GM19099 (cell line): ENCODE results near the gene SRSF3.

ENCODE experiments used
- POLR2A ChIP-seq: IDR thresholded peaks from 3 replicates; pipeline ENCODE4 v1.6.1; 2011; ENCODE audit warnings: low read depth; ENCODE audit not compliant: insufficient read length; ENCODE audit errors: extremely low read depth

The SRSF3 gene

DNA sequence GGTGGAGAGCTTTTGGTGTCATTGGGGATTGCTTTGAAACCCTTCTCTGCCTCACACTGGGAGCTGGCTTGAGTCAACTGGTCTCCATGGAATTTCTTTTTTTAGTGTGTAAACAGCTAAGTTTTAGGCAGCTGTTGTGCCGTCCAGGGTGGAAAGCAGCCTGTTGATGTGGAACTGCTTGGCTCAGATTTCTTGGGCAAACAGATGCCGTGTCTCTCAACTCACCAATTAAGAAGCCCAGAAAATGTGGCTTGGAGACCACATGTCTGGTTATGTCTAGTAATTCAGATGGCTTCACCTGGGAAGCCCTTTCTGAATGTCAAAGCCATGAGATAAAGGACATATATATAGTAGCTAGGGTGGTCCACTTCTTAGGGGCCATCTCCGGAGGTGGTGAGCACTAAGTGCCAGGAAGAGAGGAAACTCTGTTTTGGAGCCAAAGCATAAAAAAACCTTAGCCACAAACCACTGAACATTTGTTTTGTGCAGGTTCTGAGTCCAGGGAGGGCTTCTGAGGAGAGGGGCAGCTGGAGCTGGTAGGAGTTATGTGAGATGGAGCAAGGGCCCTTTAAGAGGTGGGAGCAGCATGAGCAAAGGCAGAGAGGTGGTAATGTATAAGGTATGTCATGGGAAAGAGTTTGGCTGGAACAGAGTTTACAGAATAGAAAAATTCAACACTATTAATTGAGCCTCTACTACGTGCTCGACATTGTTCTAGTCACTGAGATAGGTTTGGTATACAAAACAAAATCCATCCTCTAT is 31.2 kb downstream of the SRSF3 start:
- no peak for TF ChIP-seq POLR2A

DNA sequence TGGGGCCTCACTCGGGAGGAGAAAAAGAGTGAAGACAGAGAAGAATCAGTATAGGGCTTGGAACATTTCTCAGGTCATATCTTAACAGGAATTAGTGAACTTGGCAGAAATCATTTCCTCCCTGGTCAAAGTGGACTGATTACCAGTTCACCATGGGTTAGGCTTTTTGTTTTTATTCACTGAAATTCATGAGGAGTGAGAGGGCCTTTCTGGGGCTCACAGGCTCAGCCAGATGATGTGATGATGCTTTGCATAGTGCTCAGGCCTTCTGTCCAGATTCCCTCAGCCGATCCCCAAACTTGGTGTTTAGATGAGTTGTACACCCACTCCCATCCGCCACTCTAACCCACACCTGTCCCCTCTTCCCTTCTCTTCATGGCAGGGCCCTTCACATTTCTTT is 32.5 kb downstream of the SRSF3 start:
- no peak for TF ChIP-seq POLR2A

DNA sequence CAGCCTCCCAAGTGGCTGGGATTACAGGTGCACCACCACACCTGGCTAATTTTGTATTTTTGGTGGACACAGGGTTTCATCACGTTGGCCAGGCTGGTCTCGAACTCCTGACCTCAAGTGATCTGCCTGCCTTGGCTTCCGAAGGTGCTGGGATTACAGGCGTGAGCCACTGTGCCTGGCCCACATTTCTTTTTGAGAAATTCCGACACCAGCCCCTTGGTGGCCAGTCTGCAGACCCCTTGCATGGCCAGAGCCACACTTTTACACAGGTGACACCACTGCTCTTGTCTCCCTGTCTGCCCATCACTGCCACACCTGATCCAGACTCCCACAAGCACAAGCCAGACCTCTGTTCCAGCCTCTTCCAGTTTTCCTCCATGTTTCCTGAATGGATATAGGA is 33.0 kb downstream of the SRSF3 start:
- TF ChIP-seq POLR2A, result no peak

DNA sequence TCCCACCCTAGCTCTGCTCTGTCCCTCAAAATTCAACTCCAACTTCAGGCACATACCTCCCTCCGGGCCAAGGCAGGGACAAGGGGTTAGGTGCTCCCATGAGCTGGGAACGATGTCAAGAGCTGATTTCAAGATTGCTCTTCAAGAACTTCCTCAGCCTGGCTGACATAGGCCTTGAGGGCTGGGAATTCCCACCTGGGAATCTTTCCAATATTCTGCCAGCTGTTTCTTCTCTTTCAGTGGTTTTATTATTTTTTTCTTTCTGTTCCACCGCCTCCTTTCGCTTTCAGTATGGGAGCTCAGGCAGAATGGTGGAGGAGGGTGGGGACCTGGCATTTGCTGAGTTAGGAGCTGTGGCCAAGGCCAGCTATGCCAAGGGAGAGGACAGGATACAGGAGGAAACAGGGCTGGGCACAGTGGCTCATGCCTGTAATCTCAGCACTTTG is 33.7 kb downstream of the SRSF3 start:
- TF ChIP-seq POLR2A, result no peak

DNA sequence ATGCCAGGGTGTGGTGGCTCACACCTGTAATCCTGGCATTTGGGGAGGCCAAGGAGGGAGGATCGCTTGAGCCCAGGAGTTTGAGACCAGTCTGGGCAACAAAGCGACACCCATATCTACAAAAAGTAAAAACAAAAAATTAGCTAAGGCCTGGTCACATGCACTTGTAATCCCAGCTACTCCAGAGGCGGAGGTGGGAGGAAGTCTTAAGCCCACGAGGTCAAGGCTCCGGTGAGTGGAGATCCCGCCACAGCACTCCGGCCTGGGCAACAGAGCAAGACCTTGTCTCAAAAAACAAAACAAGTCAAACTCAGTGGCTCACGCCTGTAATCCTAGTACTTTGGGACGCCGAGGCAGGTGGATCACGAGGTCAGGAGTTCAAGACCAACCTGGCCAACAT is 35.6 kb downstream of the SRSF3 start:
- TF ChIP-seq POLR2A, result no peak

DNA sequence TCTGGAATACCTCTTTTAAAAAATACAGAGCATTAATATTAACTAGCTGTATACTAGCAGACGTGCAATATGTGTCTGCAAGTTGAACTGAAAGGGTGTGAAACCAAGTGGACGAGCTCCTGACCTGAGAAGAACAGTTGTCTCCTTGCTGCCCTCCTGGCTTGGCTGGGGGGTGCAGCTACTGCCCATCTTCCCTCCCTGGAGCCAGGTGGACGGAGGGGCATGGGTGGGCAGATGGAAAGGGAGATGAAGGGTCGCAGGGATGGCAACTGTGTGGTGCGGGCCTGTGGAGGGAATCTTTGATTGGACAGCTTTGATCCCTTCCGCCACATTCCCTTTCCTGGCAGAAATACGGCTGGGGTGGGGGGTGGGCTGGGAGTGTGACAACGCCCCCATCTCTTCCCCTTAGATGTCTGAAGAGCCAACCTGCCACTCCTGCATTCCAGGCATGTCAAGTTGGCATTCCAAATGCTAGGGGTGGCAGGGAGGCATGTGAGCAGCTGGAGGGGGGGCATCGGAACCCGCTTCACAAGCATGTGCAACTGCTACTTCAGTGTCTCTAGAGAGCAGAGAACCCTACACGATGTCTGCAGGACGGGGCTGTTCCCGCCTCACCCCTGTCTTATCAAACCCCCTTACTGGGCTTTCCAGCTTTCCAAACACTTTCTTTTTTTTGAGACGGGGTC is 37.3 kb downstream of the SRSF3 start:
- no peak for TF ChIP-seq POLR2A

DNA sequence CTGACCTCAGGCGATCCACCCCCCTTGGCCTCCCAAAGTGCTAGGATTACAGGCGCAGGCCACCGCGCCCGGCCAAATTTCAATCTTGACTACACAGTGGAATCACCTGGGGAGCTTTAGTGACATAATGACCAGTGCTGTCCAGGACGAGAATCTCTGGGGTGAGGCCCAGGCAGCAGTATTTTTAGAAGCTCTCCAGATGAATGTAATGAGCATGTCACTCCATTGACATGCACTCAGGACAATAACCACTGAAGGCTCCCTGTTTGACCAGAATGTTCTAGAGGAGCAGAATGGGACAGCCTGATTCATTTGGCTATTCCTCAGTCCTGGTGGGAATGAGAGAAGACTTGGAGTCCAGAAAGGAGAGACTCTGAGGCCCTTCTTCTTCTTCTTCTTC is 39.2 kb downstream of the SRSF3 start:
- no peak for TF ChIP-seq POLR2A

DNA sequence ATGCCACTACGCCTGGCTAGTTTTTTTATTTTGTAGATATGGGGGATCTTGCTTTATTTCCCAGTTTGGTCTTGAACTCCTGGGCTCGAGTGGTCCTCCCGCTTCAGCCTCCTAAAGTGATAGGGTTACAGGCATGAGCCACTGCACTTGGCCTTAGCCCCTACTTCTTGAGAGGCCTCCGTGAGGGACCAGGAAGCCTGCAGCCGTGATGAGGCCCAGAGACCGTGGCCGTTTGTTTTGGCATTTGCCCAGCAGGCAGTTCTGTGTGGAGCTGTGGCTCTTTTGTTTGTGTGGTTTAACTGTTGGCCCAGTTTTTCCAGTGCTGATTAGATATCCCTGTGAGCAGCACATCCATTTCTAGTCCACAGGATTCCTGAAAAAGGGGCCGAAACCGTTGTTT is 39.8 kb downstream of the SRSF3 start:
- no peak for TF ChIP-seq POLR2A

DNA sequence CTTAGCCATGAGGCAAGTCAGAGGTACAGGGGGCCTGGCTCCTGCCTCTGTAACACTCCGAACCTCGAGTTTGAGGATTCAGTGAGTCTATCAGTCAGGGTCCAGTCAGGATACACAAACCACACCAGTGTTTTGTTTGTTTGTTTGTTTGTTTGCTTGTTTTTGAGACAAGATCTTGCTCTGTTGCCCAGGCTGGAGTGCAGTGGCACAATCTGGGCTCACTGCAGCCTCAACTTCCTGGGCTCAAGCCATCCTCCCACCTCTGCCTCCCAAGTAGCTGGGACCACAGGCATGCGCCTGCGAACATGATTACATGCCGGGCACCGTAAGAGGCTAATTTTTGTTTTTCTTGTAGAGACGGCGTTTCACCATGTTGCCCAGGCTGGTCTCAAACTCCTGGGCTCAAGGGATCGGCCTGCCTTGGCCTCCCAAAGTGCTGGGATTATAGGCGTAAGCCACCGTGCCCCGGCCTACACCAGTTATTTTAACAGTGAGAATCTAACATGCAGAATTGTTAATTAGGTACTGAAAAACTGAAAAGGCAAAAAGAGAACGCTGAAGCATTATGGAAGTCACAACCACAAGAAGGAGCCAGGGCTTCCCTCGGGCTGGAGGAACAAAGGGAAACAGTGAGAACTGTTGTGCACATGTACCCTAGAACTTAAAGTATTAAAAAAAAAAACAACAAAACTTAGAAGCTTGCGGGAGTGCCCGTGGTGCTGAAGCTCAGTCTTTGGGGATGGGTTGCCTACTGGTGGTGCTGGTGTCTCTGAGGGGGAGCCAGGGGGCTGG is 40.4 kb downstream of the SRSF3 start:
- TF ChIP-seq POLR2A, result no peak

DNA sequence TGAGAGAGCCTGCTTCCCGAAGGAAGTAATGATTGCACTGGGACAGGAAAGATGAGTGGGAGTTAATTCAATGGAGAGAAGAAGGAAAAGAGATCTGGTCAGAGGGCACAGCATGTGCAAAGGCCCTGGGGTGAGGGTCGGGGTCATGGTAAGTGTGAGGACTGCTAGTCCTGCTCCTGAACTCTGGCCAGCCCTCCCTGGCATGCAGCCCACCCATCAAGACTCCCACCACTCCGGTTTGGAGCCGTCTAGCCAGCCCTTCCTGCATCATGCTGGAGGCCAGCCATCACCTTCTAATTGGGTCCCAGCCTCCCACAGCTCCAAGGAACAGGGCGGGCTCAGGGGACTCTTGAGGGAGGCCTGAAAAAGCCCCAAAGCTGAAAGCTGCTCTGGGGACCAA is 42.1 kb downstream of the SRSF3 start:
- TF ChIP-seq POLR2A, result no peak

DNA sequence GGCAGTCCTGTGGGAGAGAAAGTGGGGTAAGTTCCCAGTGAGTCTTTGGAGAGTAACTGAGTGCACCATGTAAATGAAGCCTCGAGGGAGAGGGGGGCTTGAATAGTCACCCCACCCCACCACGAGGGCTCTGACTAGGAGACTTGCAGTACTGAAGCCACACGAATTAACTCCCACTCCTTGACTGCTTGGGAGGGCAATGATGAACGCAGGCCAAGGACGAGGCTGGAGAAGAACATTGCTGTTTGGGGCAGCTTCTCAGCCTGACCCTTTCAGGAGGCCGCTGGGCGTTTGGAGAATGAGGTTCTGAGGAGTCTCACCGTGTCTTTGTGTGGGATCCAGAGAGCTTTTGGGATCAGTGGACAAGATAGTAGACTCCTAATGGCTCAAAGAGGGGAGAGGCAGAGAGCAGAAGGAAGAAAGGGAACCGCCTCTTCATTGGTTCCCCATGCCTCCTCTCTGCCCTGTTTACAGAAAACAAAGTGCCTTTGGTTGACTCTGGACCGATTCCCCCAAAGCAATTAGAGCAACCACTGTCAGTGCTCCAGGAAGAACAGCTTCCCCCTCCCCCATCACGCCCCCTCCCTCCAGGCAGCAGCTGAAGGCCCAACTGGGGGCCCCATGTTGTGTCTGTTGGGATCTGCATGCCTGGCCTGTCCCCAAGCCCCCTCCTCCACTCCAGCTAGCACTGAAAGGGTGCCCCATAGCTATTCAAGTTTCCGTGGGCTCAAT is 42.7 kb downstream of the SRSF3 start:
- no peak for TF ChIP-seq POLR2A

DNA sequence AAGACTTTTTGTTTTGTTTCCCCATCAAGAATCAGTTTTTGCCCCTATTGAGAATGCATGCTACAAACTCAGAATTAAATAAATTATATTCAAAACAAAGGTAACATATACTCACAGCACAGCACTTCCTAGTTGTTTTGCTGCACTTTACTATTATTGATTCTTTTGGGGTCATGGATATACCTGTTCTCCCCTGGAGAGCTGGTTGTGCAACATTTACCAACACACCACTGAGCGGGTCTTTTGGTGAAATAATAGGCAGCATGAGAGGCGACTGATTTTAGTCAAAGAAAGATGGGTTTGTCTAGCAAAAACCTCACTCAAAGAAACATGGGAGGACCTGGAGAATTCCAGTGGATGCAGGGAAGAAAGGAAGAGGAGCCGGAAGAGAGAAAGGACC is 44.4 kb downstream of the SRSF3 start:
- no peak for TF ChIP-seq POLR2A

DNA sequence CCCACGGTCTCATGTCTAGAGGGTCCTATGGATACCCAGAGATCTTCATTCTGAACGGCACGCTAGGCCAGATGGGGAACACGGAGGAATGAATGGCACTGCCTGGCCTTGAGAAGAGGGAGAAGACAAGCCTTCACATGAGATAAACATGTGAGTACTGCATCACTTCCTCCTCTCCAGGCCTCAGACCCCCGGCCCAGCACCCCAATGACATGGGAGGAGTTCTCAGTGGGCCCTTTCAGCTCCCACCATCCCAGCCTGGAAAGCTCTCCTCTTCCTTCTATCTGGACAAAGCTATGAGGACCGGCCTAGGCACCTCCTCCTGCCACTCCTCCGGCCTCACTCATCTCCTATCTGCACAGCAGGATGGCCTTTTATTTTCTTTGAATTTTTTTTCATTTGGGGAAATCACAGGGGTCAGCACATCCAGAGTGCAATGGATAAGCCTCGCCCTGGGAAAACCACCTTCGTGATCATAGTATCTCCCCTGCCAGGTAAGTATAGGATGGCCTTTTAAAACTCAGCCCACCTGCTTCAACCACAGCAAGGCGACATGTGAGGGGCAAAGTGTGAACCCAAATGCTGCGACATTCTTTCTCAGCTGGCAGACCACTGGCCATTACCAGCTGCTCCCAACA is 45.1 kb downstream of the SRSF3 start:
- no peak for TF ChIP-seq POLR2A

DNA sequence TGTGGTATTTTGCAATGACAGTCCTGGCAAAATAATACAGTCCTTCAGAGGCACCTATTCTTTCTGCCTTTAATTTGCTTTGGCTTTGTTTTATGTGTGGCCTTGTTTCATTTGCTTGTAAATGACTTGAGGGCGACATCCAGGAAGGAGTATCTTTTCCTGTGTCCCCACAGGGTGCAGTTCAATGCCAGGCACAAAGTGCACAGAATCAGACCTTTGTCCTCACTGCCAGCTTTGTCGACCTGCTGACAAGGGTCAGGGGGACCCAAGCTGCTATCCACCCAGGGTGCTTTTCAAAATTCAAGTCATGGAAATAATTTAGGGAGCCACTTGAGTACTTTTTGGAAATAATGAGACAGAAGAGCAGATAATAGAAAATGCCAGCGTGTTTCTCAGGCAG is 47.4 kb downstream of the SRSF3 start:
- no peak for TF ChIP-seq POLR2A
